H1 (cell line): Measurements from ENCODE around the gene PIF1. TPM values are rescaled to one million over a fixed set of nuclear protein-coding genes. Genes with fewer than 3 reads are reported as not detected.
A peak's percentile ranks its signal among the peaks of the same experiment; 100 is the strongest.

Source experiments
- CTCF ChIA-PET: fragments of 300-600 bp; sonication (Branson Sonifier 250); formaldehyde crosslinking; loops from one replicate; lab custom pipeline; 2021; ENCODE audit not compliant: partially characterized antibody; lab: Charles Lee
- POLR2A ChIA-PET: fragments of 300-600 bp; sonication (Branson Sonifier 250); formaldehyde crosslinking; loops from one replicate; lab custom pipeline; 2021; ENCODE audit warnings: inconsistent platforms; ENCODE audit not compliant: partially characterized antibody; lab: Charles Lee
- DNase-seq, 2 experiments: peaks; one replicate each; pipeline versions ENCODE4 v3.0.0 to v3.0.0-alpha.2; 2010 to 2022; ENCODE audit warnings: low spot score in 2 of 2, low read depth in 1 of 2, mixed read lengths in 1 of 2
- FAIRE-seq: peaks from 2 replicates; lab custom pipeline; 2011; peaks lifted over from hg19 to GRCh38; lab: Jason Lieb, UNC
- H2AFZ ChIP-seq: 2 replicates; pipeline ENCODE4 v1.8.1; 2012; ENCODE audit warnings: low read length, inconsistent platforms
- H2AK5ac ChIP-seq: 2 replicates; pipeline ENCODE4 v1.6.1; 2013; ENCODE audit warnings: low read depth, low read length
- H2BK120ac ChIP-seq: replicated peaks from 2 replicates; pipeline ENCODE3; 2013; ENCODE audit warnings: low read depth, low read length, inconsistent platforms
- H2BK12ac ChIP-seq: 2 replicates; pipeline ENCODE4 v1.6.1; 2013; ENCODE audit warnings: low read depth, low read length
- H2BK15ac ChIP-seq: 2 replicates; pipeline ENCODE4 v1.6.1; 2013; ENCODE audit warnings: low read length
- H2BK20ac ChIP-seq: 2 replicates; pipeline ENCODE4 v1.6.1; 2013; ENCODE audit warnings: low read length
- H2BK5ac ChIP-seq: 2 replicates; pipeline ENCODE4 v1.6.1; 2013; ENCODE audit warnings: low read depth, low read length
- H3K14ac ChIP-seq: 2 replicates; pipeline ENCODE4 v1.6.1; 2013; ENCODE audit warnings: inconsistent platforms; ENCODE audit not compliant: insufficient read length
- H3K18ac ChIP-seq: 2 replicates; pipeline ENCODE4 v1.6.1; 2013; ENCODE audit warnings: low read length; ENCODE audit errors: extremely low read depth
- H3K23ac ChIP-seq: 2 replicates; pipeline ENCODE4 v1.6.1; 2013; ENCODE audit warnings: inconsistent platforms; ENCODE audit not compliant: insufficient read length
- H3K23me2 ChIP-seq: 2 replicates; pipeline ENCODE4 v1.6.1; 2013; ENCODE audit warnings: low read depth, low read length
- H3K27ac ChIP-seq: 2 replicates; pipeline ENCODE4 v1.6.1; 2011; ENCODE audit warnings: low read depth, low read length, inconsistent platforms
- H3K27me3 ChIP-seq, 4 experiments: replicated peaks in 1 of 4; 1 replicate in 1 of 4; 2 replicates in 3 of 4; pipeline versions ENCODE4 v1.6.1 to v1.8.1; 2011 to 2013; ENCODE audit warnings: low read length in 3 of 4, mild to moderate bottlenecking in 3 of 4, inconsistent platforms in 2 of 4, mixed read lengths in 2 of 4, moderate library complexity in 1 of 4; ENCODE audit not compliant: control insufficient read depth in 3 of 4, insufficient read depth in 3 of 4; ENCODE audit errors: extremely low read depth in 1 of 4
- H3K36me3 ChIP-seq, 4 experiments: 2 replicates each; pipeline versions ENCODE4 v1.6.1 to v1.8.1; 2011 to 2013; ENCODE audit warnings: mild to moderate bottlenecking in 4 of 4, low read length in 3 of 4, moderate library complexity in 2 of 4, control low read depth in 1 of 4, inconsistent platforms in 1 of 4; ENCODE audit not compliant: insufficient read depth in 4 of 4, control insufficient read depth in 2 of 4
- H3K4ac ChIP-seq: replicated peaks from 2 replicates; pipeline ENCODE3; 2013; ENCODE audit warnings: low read length, low read depth, mixed read lengths, inconsistent platforms; ENCODE audit not compliant: insufficient read length
- H3K4me1 ChIP-seq, 4 experiments: replicated peaks in 1 of 4; 1 replicate in 1 of 4; 2 replicates in 3 of 4; pipeline versions ENCODE4 v1.6.1 to v1.8.1; 2011 to 2013; ENCODE audit warnings: low read length in 3 of 4, inconsistent platforms in 2 of 4, mixed read lengths in 1 of 4; ENCODE audit not compliant: insufficient read depth in 4 of 4, control insufficient read depth in 3 of 4
- H3K4me2 ChIP-seq, 2 experiments: 2 replicates each; pipeline versions ENCODE4 v1.6.1 to v1.8.1; 2011 to 2013; ENCODE audit warnings: low read depth in 2 of 2, low read length in 2 of 2, control low read depth in 1 of 2, inconsistent platforms in 1 of 2, mild to moderate bottlenecking in 1 of 2; ENCODE audit not compliant: insufficient read depth in 1 of 2
- H3K4me3 ChIP-seq, 4 experiments: fragments of 200-600, 300-600 bp in 1 of 4; sonication (generic), shearing (Covaris generic), sonication (Bioruptor Twin) in 1 of 4; 2 replicates each; pipeline versions ENCODE4 v1.5.1 to v1.8.1; 2011 to 2016; ENCODE audit warnings: low read length in 4 of 4, low read depth in 3 of 4, control low read depth in 2 of 4, inconsistent platforms in 2 of 4, mild to moderate bottlenecking in 2 of 4, mixed read lengths in 1 of 4, moderate library complexity in 1 of 4; ENCODE audit not compliant: insufficient read depth in 2 of 4; ENCODE audit errors: extremely low read depth in 1 of 4
- H3K56ac ChIP-seq: replicated peaks from 2 replicates; pipeline ENCODE3; 2013; ENCODE audit warnings: low read depth, mild to moderate bottlenecking, mixed read lengths, low read length, inconsistent platforms; ENCODE audit not compliant: insufficient read length
- H3K79me1 ChIP-seq: 2 replicates; pipeline ENCODE4 v1.6.1; 2013; ENCODE audit warnings: low read depth, low read length, control low read depth
- H3K79me2 ChIP-seq, 2 experiments: 2 replicates each; pipeline versions ENCODE4 v1.6.1 to v1.8.1; 2012 to 2013; ENCODE audit warnings: low read length in 2 of 2, mild to moderate bottlenecking in 2 of 2, inconsistent platforms in 1 of 2; ENCODE audit not compliant: insufficient read depth in 2 of 2, control insufficient read depth in 1 of 2
- H3K9ac ChIP-seq, 4 experiments: replicated peaks in 1 of 4; 1 replicate in 1 of 4; 2 replicates in 3 of 4; pipeline versions ENCODE4 v1.6.1 to v1.8.1; 2011 to 2013; ENCODE audit warnings: low read depth in 3 of 4, low read length in 3 of 4, control low read depth in 2 of 4, mild to moderate bottlenecking in 2 of 4, moderate library complexity in 2 of 4, inconsistent platforms in 1 of 4; ENCODE audit errors: extremely low read depth in 1 of 4
- H3K9me3 ChIP-seq, 2 experiments: 2 replicates each; pipeline versions ENCODE4 v1.6.1 to v1.8.1; 2012 to 2013; ENCODE audit warnings: mild to moderate bottlenecking in 2 of 2, moderate library complexity in 2 of 2, control low read depth in 1 of 2, inconsistent platforms in 1 of 2, low read depth in 1 of 2, low read length in 1 of 2, mixed read lengths in 1 of 2; ENCODE audit not compliant: insufficient read depth in 2 of 2
- H4K20me1 ChIP-seq, 2 experiments: replicated peaks in 1 of 2; 2 replicates each; pipeline versions ENCODE3 to v1.8.1; 2011 to 2013; ENCODE audit warnings: inconsistent platforms in 2 of 2, low read length in 2 of 2, mild to moderate bottlenecking in 1 of 2; ENCODE audit not compliant: insufficient read depth in 2 of 2, control insufficient read depth in 1 of 2
- H4K5ac ChIP-seq: 2 replicates; pipeline ENCODE4 v1.6.1; 2013; ENCODE audit warnings: low read length, low read depth, mixed read lengths, inconsistent platforms; ENCODE audit not compliant: insufficient read length
- H4K8ac ChIP-seq: 2 replicates; pipeline ENCODE4 v1.8.0; 2013; ENCODE audit warnings: mild to moderate bottlenecking, moderate library complexity, low read length, inconsistent platforms; ENCODE audit not compliant: insufficient read depth; ENCODE audit errors: extremely low read depth
- H4K91ac ChIP-seq: replicated peaks from 2 replicates; pipeline ENCODE3; 2013; ENCODE audit warnings: low read length, mixed read lengths, inconsistent platforms; ENCODE audit not compliant: insufficient read length
- BRCA1 ChIP-seq: IDR thresholded peaks from 2 replicates; pipeline ENCODE4 v1.6.1; 2012; ENCODE audit warnings: low read depth, low read length, improper control_type of control experiment
- RAD21 ChIP-seq, 2 experiments: IDR thresholded peaks in 1 of 2; conservative IDR thresholded peaks in 1 of 2; 2 replicates each; pipeline ENCODE4 v1.6.1; 2011; ENCODE audit warnings: low read depth in 2 of 2, low read length in 2 of 2, improper control_type of control experiment in 1 of 2, inconsistent platforms in 1 of 2, mild to moderate bottlenecking in 1 of 2, moderate library complexity in 1 of 2
- USF2 ChIP-seq: IDR thresholded peaks from 2 replicates; pipeline ENCODE4 v1.6.1; 2011; ENCODE audit warnings: low read length, improper control_type of control experiment
- WGBS, 2 experiments: shearing (Covaris generic) in 1 of 2; methylation state at CpG; one replicate each; pipeline versions ENCODE4 v1.1.6 to v1.1.7; 2013 to 2015; ENCODE audit warnings: low lambda C conversion rate in 2 of 2, mixed read lengths in 2 of 2, inconsistent platforms in 1 of 2, low coverage in 1 of 2, missing lambda C conversion rate in 1 of 2; ENCODE audit not compliant: insufficient replicate concordance in 2 of 2, insufficient coverage in 1 of 2, insufficient read length in 1 of 2; ENCODE audit errors: extremely low coverage in 1 of 2, missing lambda C conversion rate in 1 of 2; 5-methylcytosine and 5-hydroxymethylcytosine counted together
- polyA plus RNA-seq, 7 experiments: library from polyadenylated mRNA; depleted of rRNA in 3 of 7; stranded (reverse) in 5 of 7; unstranded in 2 of 7; fragments of >200 nt in 5 of 7; fragments of 200-250 nt in 2 of 7; gene quantifications; 1 replicate in 5 of 7; 2 replicates in 1 of 7; 4 replicates in 1 of 7; pipeline versions ENCODE4 v1.2.1 to v1.2.3, GENCODE V29; 2011 to 2013; ENCODE audit warnings: missing spikeins in 2 of 7, mixed read lengths in 2 of 7
- total RNA-seq: library from RNA; stranded (reverse); fragmentation: NEBNext Ultra II Directional; extraction: Animal tissue kit (Norgen Biotek cat#: 25700); gene quantifications from 2 replicates; pipeline ENCODE4 v1.2.1, GENCODE V29; 2021

The PIF1 gene
- total and polyA plus RNA-seq, 2 of the 8 experiments (the other 6 are each of a cell fraction or from before 2014, with no cell fraction given), result 73.3 to 138 TPM

GRCh38 chr15:64856429-64857145 is 31.1 kb upstream of the PIF1 start:
- H3K23me2 ChIP-seq, result no peaks in the 10 kb centered on the region
- H2BK15ac ChIP-seq, result peak overlapping the region; percentile 38; the same call in 1 of the 2 replicates
- DNase-seq (no peak), FAIRE-seq (no peak)
- H4K5ac ChIP-seq, result no peak overlapping the region
- no peak overlapping the region for H4K91ac ChIP-seq
- H3K4me3 ChIP-seq, result no peak overlapping the region
- ChIA-PET CTCF (interaction anchor here (0.8 to 2.6 kb wide), 11 partner anchors 9 to 152 kb away, joined by 3 to 6 read pairs (median 4); no protein-coding TSS in a partner anchor), POLR2A (interaction anchor here (1.0 to 2.9 kb wide), 9 partner anchors 9 to 83 kb away, joined by 3 to 10 read pairs (median 3); partner anchors contain the start of gene PIF1)
- no peak overlapping the region for H4K8ac ChIP-seq
- no peak overlapping the region for H2BK12ac ChIP-seq
- H3K27ac ChIP-seq, result peak overlapping the region; percentile 63; the same call in 1 of the 2 replicates
- peak overlapping the region; percentile 38; the same call in 1 of the 2 replicates for H3K18ac ChIP-seq
- H3K27me3 ChIP-seq, result no peaks in the 10 kb centered on the region
- H2AK5ac ChIP-seq, result no peak overlapping the region
- H3K36me3 ChIP-seq, result peaks cover 6 to 31% (median 14%) of the 10 kb centered on the region in 4 experiments; a peak in 6 of 8 replicates
- no peak overlapping the region for H2BK20ac ChIP-seq
- H3K4me1 ChIP-seq, result peaks cover 4 to 22% (median 15%) of the 10 kb centered on the region in 4 experiments
- H3K79me1 ChIP-seq, result peaks cover 21% of the 10 kb centered on the region
- no peak overlapping the region for H3K56ac ChIP-seq
- no peak overlapping the region for H3K14ac ChIP-seq
- WGBS, 2 experiments, result 68% methylated on average over 5 of the region's 5 CpGs; no CpG with 5 or more reads in 1 of the 2 experiments
- H4K20me1 ChIP-seq, result peaks cover 2 to 24% of the 10 kb centered on the region in 2 experiments
- no peak overlapping the region for H2AFZ ChIP-seq
- H3K79me2 ChIP-seq, result peaks cover 0 to 51% of the 10 kb centered on the region in 2 experiments; a peak in 2 of 4 replicates
- H3K23ac ChIP-seq, result no peak overlapping the region
- no peak overlapping the region for H3K4ac ChIP-seq
- peak; percentile 55 for TF ChIP-seq USF2
- TF ChIP-seq RAD21 (IDR thresholded peaks at IDR 0.05 in 1 of 2, conservative IDR thresholded peaks at IDR 0.05 in 1 of 2; ENCODE audit: low read depth in 2 of 2, low read length in 2 of 2), result peak in 1 of 2 experiments; percentile 31; a peak in 1 of 4 replicates
- TF ChIP-seq BRCA1, result no peak
- peak overlapping the region; percentile 66; the same call in 1 of the 2 replicates for H2BK5ac ChIP-seq
- H3K9me3 ChIP-seq, result no peaks in the 10 kb centered on the region
- H3K9ac ChIP-seq, result no peak overlapping the region
- H2BK120ac ChIP-seq, result no peak overlapping the region
- H3K4me2 ChIP-seq, result no peak overlapping the region; a peak in 1 of 4 replicates
